Measurements from ENCODE around the gene HOXD1.

HOXD1 gene

GRCh38 chr2:176154576-176155252 lies 33.8 kb upstream of the HOXD1 start:
- no peak for DNase-seq

DNA sequence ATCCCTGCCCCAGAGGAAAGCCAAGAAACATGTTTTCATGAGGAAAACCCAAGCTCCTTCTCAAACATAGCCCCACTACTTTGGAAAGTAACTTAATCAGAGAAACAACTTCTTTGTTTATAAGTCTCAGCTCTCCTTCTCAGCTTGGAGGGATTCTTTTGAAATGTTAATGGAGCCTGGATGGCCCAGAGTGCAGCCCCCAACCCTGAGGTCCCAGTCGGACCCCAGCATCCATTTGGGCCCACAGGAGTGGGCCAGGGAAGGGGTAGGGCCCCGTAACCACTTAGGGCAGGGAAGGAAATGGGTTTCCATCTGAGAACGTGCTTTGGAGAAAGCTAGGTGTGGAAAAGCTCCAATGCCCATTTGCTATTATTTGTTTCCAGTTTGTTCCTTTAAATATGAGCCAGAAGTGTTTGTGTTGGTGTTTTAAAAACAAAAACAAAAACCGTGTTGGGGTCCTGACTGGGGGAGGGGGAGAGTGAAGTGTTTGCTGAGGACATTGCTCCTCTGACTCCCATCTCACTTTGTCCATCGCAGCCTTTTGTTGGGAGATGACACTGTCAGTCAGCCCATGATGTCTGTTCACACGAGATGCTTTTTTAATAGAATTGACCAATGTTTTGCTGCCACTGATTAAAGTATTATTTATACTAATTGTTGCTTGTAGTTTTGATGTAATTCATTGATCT lies 33.0 kb upstream of the HOXD1 start:
- DNase-seq: no peak

DNA sequence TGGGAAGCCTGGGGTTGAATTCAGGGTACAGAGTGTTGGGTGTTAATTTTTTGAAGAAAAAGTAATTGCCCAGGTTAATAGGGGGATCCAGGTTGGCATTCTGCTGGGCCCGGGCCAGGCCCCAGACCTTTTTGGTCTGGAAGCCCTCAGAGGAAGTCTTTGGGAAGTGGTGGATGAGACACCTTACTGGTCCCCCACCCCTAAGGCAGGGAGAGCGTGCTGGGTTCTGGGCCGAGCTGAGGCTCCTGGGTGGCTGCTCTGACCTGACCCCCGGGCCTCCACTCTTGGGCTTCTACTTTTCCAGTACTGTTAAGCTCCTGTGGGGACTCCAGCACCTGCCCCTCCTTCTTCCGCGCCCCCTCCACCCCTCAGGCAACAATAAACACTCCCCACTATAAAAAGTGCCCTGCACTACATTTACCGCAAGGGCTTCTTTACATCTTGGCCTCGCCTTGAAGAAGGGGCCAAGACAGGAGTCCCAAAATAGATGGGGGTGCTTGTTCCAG lies 32.1 kb upstream of the HOXD1 start:
- no peak for DNase-seq

DNA sequence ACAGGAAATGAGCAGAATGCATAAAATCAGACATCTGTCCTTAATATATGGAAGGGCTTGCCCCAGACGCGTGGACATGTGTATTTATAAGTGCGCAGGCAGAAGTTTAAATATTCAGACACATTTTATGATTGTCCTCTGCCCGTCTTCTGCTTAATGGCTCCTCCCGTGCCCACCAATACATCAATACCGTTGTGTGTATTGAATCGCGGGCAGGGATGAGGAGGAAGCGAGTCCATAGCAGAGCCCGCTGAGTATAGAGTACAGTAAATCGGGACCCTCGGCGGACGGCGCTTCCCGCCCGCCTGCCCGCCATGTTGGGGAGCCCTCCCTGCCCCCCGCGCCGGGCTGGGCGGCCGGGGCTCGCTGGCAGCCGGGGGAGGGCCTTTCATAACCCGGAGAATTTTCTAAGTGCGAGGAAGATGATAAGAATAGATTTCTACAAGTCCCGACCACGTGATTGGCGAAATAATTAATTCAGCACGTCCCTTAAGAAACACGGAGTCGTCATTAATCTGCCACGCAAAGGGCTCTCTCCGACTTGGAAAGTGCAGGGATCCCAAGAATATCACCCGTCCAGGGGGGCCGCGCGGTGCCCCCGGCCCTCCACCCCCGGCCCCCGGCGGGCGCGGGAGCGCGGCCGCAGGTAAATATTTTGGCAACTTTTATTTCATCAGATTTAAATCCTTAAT lies 31.5 kb upstream of the HOXD1 start, which contains the start of gene HOXD3:
TSS of gene HOXD3 (plus strand) at position 501 of the 692 bp plus-strand sequence. CDS start 11,808 bp downstream, outside the sequence.
- peak; percentile 35 to 55 for DNase-seq

DNA sequence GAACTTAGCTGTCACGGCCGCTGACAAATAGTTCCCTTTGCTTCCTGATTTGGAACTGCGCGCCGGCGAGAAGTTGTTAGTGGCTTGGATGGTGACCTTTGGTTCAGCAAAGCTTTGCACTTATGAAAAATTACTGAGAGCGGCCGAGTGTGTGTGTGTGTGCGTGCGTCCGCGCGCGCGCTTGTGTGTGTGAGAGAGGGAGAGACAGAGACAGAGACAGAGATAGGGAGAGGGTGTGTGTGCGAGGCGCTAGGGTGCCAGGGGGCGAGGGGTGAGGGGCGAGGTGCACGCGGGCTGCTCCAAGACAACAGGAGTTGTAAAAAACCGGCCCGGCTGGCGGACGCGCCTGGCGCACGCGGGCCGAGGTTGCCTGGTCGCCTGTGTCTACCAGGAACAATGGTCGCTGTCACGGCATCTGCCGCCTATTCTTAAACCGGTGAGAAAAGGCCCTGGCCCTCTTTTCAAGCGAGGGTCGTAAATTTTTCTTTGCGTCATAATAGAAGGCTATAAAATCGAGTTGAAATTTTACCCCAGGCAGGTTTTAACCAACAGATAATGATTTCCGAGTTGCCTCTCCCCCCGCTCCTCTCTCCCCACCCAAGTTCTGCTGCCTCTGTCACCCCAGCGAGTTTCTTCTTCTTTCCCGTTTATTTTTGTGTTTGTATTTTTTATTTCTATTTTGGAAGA lies 30.8 kb upstream of the HOXD1 start:
- peak; percentile 75 to 92 for DNase-seq

DNA sequence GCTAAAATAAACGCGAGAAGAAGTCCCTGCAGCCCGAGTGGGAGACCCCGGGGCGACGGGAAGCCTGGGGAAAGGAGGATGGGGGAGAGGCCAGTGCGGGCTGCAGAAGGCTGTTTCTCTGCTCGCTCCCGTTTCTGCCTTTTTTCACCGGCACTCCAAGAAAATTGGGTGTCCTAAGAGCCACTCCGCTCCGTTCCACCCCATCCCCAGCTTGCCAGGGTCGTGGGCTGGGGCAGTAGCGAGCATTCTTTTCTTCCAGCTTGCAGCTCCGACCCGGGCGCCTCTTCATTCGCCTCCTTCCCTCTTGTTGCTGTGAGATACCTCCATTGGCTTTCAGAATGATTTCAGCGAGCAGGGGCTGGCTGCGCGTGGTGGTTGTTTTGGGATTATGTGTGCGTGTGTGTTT lies 30.3 kb upstream of the HOXD1 start:
- DNase-seq: peak; percentile 75 to 79

- DNase-seq: peak; percentile 31 to 69
Observed at GRCh38 chr2:176158855-176159662, 29.4 kb upstream of the HOXD1 start.

DNA sequence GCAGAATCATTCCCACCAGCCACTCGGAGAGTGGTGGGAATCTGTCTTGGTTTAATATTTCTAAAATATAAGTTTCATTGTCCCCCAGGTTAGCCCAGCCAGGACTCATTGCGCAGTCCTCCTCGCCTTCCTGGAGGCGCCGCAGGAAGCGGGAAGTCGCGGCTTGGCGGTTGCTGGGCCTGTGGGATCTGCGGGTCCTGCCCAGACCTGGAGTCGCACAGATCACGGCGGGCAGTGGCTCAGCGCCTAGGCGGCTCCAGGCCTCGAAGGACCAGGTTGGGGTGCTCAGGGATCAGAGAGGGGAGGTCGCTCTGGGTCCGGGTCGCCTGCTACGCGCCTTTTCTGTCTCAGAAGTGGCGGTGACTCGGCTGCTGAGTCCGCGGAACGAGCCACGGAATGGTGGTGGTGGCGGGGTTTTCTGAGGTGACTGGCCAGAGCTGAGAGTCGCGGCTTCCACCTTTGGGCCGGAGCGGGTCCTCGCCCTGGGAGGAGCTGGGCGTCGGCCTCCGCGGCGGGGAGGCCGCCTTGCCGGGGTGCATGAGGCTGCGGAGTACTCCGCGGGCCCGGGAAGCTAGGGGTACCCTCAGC lies 28.7 kb upstream of the HOXD1 start:
- peak in 1 of 2 experiments; percentile 62 for DNase-seq

DNA sequence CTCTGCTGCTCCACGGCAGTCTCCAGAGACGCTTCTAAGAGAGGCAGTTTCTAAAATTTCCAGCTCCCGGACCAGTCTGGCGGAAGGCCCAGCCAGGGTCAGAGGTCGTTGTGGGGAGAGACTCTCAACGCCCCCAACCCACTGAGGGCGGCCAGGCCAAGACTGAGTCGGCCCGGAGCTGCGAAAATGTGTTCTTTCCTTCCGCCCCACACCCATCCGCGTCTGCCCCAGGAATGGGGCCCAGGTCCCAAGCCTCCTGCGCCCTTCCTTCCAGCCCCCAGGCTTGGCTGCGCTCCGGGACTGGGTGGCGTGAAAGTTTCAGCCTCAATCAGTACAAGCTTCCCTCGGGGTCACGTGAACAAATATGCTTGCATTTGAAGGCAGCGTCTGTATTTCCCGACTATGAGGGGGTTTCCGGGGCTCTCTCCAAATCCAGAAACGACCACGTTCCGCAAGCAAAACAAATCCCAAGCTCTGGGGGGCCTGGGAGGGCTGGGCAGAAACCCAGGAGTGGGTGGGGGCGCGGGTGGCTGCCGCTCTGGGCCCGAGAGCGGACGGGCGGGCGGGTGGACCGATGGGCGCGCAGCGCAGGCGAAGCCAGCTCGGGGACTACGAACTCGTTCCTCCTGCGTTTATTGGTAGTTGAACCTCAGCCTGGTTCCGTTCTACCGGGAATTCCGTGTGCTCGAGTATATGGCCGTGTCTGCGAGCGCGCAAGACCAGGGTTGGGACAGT lies 28.1 kb upstream of the HOXD1 start:
- peak; percentile 23 to 59 for DNase-seq

GRCh38 chr2:176160986-176161824 lies 27.3 kb upstream of the HOXD1 start:
- DNase-seq: peak in 1 of 2 experiments; percentile 27

DNA sequence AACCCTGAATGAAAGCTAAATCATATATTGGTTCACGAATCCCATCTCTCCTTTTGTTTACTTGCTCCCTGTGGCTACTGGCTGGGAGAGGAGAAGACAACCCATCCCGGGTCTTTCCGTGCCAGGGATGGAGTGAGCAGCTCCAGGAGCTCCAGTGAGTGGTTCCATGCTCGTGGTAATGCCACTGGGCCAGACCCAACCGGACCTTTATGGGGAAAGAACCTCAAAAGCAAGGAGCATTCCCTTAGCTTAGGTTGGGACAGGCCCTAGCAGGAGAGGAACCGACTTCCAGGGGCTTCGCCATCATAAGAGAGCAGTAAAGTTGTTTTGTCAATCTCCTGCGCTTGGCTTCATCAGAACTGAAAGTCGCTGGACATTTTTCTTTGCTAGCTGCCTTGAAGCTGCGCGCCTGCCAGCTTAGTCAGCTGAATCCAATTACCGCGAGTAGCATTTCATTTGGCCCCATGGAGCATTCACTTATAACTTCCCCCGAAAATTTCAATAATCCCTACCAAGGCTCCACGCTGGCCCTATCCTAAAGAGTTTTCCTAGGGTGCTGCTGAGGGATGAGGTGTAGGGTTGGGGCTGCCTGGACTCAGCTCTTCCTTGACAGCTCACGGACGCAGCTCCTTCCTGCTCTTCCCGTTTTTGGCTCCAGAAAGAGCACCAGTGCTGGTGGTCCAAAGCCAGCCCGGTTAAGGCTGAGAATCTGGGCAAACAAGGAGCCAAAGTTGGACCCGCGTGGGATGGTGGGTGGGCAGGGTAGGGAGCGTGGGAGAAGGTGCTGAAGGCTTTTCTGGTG lies 26.4 kb upstream of the HOXD1 start:
- DNase-seq: no peak

DNA sequence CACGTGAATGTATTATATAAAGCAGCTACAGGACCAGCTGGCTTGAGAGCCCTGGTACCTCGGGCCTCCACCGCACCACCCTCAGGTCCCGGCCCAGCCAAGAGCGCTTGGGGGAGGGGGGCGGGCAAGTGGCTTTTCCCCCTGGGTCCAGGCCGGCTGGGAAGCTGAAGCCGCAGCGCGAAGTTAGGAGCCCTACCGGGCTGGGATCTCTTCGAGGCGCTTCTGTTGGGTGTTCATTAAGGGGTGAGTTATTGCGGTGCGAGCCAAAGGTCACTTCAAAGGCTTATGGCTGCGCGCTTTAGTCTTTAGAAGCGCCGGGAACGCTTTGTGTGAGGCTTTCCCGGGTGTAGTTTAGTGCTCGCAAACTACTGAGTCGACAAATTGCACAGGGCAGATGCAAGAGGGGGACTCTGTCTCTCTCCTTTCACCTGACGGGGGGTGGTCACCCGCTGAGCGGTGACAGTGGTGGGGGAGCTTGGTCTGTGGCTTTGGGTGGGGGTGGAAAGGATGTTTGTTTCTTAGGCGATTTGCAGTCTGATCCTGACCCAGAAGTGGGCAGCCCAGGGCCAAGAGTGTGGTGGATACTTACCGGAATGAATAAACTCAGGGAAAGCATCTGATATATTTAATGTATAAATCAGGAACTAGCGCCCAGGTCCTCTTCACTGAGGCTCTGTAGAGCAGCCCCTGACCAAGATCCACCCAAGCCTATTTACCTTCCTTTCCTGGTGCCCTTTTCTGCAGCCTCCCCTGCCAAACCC lies 25.4 kb upstream of the HOXD1 start:
- no peak for DNase-seq

DNA sequence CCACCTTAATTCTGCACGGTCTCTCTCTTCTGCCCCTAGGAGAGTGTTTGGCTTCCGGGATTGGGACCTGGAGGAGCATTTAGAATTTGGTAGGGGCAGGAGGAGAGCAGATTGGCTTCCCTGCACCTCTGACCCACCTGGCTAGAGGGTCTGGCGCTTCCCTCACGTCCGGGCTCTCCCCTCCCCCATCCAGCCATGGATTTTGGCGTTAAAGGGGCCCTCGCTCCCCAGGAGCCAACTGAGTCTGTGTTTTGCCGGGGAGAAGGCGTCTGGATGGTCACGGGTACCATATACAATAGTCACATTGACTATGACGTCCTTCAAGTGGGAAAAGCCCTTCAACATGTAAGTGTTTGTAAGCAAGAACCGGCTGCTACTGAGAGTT lies 24.8 kb upstream of the HOXD1 start:
- no peak for DNase-seq

DNA sequence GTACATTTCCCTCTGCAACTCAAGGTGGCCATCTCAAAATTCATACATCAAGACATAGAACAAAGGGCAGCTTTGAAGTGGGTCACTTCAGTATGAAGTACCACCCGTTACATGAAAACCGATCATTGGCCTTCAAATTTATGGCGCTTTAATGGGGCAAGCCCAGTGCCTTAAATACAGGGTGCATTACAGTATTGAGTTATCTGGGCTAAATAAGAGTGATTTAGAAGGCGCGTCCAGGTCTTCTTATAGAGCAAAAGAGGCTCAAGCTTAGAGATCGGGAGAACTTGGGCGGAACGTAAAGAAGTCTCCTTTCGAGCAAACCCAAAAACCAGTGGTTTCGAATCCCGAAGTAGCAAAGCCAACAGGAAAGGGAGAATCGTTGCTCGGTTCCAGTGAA lies 24.3 kb upstream of the HOXD1 start:
- no peak for DNase-seq

DNA sequence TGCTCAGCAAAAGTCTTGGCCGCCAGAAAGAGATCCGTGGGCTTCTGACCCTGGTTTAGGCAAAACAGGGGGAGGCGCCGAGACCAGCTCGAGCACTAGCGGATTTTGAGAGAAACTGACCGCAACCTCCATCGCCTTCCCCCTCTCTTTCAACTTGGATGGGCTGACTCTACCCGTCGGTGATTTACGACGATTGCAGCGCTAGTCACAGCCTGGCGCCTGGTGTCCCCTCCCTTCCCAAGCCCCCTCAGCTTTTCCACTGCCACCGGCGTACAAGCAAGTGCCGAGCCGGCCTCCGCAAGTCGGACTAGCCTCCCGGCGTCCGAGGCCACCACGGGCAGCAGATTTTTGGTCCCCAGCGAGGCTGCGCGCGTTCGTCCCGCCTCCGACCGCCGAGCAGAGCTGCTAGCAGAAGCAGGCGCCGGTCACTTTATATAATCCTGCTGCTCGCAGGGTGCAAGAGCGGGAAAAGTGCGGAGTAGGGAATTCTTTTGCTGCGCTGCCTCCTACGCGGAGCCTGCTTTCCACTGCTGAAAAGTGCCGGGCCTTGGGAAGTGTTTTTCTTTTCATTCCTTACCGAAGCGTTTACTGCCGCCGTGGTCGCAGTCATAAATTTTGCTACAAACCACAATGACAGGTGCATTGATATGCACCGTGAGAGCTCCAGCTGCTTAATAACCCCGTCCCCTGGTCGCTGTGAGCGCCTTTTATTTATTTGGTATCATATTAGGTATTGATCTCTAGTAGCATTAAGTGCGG lies 23.7 kb upstream of the HOXD1 start:
- DNase-seq: no peak

DNA sequence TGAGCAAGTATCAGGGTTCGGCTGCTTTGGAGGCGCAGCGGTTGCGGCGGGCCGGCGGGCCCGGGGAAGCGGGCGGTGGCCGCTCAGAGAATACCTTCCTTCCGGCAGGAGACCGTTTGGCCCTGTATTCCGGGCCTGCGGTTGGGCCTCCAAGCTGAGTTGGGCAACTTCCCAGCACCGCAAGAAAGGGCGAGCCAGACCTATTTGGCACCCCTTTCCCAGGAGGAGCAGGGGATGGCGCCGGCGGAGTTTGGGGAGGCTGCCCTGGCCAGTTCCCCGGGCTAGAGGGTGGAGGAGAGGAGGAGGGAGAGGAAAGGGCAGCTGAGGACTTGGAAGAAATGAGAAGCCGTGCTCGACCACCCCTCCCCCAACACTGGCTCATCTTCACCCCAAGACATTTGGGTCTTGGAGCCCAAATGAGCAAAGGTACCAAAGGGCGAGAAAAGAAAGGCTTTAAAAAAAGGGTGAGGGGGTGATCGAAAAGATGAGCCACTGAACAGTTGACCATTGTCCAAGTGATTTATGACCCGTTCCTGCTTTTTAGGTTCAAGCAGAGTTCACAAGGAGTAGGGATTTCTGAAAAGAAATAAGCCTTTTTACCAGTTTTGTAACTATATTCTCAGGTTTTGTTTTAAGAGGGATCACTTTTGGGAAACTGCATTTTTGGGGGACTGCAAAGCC lies 23.0 kb upstream of the HOXD1 start:
- no peak for DNase-seq

- DNase-seq: no peak
Observed at GRCh38 chr2:176166272-176166671, 22.2 kb upstream of the HOXD1 start.

Data from NCI-H526 (cell line).